ENCODE measurements around the gene SIX5.
A peak's percentile ranks its signal among the peaks of the same experiment; 100 is the strongest.

Gene SIX5

GRCh38 chr19:45792470-45793177 lies 23.6 kb upstream of the SIX5 start, which contains the start of gene DMWD:
TSS of gene DMWD (minus strand) at chr19:45792845. CDS start at chr19:45792756, 89 bp downstream.
- peak; percentile 98 for DNase-seq

GRCh38 chr19:45791744-45792469 lies 22.9 kb upstream of the SIX5 start:
- DNase-seq = no peak

- no peak for DNase-seq
Observed at GRCh38 chr19:45790942-45791341, 21.9 kb upstream of the SIX5 start.

- no peak for DNase-seq
Observed at GRCh38 chr19:45789035-45789786, 20.2 kb upstream of the SIX5 start.

GRCh38 chr19:45786533-45786894 lies 17.5 kb upstream of the SIX5 start:
- DNase-seq = no peak

- DNase-seq = no peak
Observed at GRCh38 chr19:45785781-45786532, 16.9 kb upstream of the SIX5 start.

GRCh38 chr19:45785097-45785496 lies 16.0 kb upstream of the SIX5 start:
- no peak for DNase-seq

- no peak for DNase-seq
Observed at GRCh38 chr19:45784096-45784495, 15.0 kb upstream of the SIX5 start.

GRCh38 chr19:45782820-45783785 lies 14.1 kb upstream of the SIX5 start:
- DNase-seq = no peak

GRCh38 chr19:45782162-45782691 lies 13.2 kb upstream of the SIX5 start, which contains the start of gene DMPK:
TSS of gene DMPK (minus strand) at chr19:45782490. CDS start at chr19:45782352, 138 bp downstream.
- no peak for DNase-seq

- DNase-seq = no peak
Observed at GRCh38 chr19:45781214-45782161, 12.4 kb upstream of the SIX5 start.

- no peak for DNase-seq
Observed at GRCh38 chr19:45780448-45781213, 11.6 kb upstream of the SIX5 start.

- DNase-seq = no peak
Observed at GRCh38 chr19:45780146-45780447, 11.0 kb upstream of the SIX5 start.

GRCh38 chr19:45779231-45780145 lies 10.4 kb upstream of the SIX5 start:
- DNase-seq = peak; percentile 29

- DNase-seq = no peak
Observed at GRCh38 chr19:45778010-45778661, 9.1 kb upstream of the SIX5 start.

GRCh38 chr19:45777395-45777961 lies 8.4 kb upstream of the SIX5 start:
- no peak for DNase-seq

- no peak for DNase-seq
Observed at GRCh38 chr19:45774765-45775164, 5.7 kb upstream of the SIX5 start.

GRCh38 chr19:45773384-45773783 lies 4.3 kb upstream of the SIX5 start:
- no peak for DNase-seq

Data from kidney glomerular epithelial cell (primary cell).